CD4-positive, alpha-beta T cell (primary cell): ENCODE measurements around the gene FBRS. TPM values are rescaled to one million over a fixed set of nuclear protein-coding genes. Genes with fewer than 3 reads are reported as not detected.

ENCODE experiments used
- ATAC-seq: fragments of 200-7000 bp; cut with Tn5 transposase; one replicate; pipeline ENCODE4 v1.10.0; 2022; ENCODE audit warnings: mild to moderate bottlenecking; ENCODE audit not compliant: poor library complexity
- CTCF ChIA-PET: fragments of 350-600 bp; sonication (Branson Sonifier 250); formaldehyde crosslinking; loops from one replicate; lab custom pipeline; 2021; ENCODE audit warnings: antibody characterized with exemption, inconsistent platforms; lab: Charles Lee
- POLR2A ChIA-PET: fragments of 350-600 bp; sonication (Branson Sonifier 250); formaldehyde crosslinking; loops from one replicate; lab custom pipeline; 2021; ENCODE audit warnings: antibody characterized with exemption, inconsistent platforms; lab: Charles Lee
- DNase-seq, 14 experiments: peaks; one replicate each; pipeline ENCODE4 v3.0.0-alpha.2; 2013 to 2020; ENCODE audit warnings: mixed read lengths in 2 of 14
- H3K27ac ChIP-seq, 2 donors: one replicate each; pipeline versions ENCODE4 v1.5.1 to v1.7.0; 2013; ENCODE audit warnings: low read length in 2 of 2, low read depth in 1 of 2, mild to moderate bottlenecking in 1 of 2
- H3K27me3 ChIP-seq, 2 experiments: 1 replicate in 1 of 2; 2 replicates in 1 of 2; pipeline versions ENCODE4 v1.6.1 to v1.7.0; 2013; ENCODE audit warnings: low read length in 2 of 2, control low read depth in 1 of 2, mild to moderate bottlenecking in 1 of 2, moderate library complexity in 1 of 2; ENCODE audit not compliant: insufficient read depth in 2 of 2, control insufficient read depth in 1 of 2
- H3K36me3 ChIP-seq: one replicate; pipeline ENCODE4 v1.6.1; 2013; ENCODE audit warnings: low read length, control low read depth; ENCODE audit not compliant: insufficient read depth
- H3K4me1 ChIP-seq: one replicate; pipeline ENCODE4 v1.6.1; 2013; ENCODE audit warnings: low read length, control low read depth; ENCODE audit not compliant: insufficient read depth
- H3K4me3 ChIP-seq: one replicate; pipeline ENCODE4 v1.5.1; 2013; ENCODE audit warnings: mild to moderate bottlenecking, low read length, moderate library complexity
- H3K9me3 ChIP-seq, 2 experiments: 1 replicate in 1 of 2; 2 replicates in 1 of 2; pipeline versions ENCODE4 v1.6.1 to v1.7.0; 2013; ENCODE audit warnings: low read length in 2 of 2, mild to moderate bottlenecking in 2 of 2, control low read depth in 1 of 2, moderate library complexity in 1 of 2; ENCODE audit not compliant: control insufficient read depth in 1 of 2, insufficient read depth in 1 of 2
- H3K27ac Mint-ChIP-seq: one replicate; pipeline ENCODE4 v1.8.0; 2020; ENCODE audit warnings: mixed read lengths
- H3K27me3 Mint-ChIP-seq: one replicate; pipeline ENCODE4 v1.8.0; 2021; ENCODE audit warnings: mixed read lengths
- H3K36me3 Mint-ChIP-seq: one replicate; pipeline ENCODE4 v1.8.0; 2021; ENCODE audit warnings: low read depth, mixed read lengths
- H3K4me1 Mint-ChIP-seq: one replicate; pipeline ENCODE4 v1.8.0; 2021; ENCODE audit warnings: low read depth, mixed read lengths
- H3K4me3 Mint-ChIP-seq: one replicate; pipeline ENCODE4 v1.8.0; 2020; ENCODE audit warnings: mild to moderate bottlenecking, mixed read lengths
- H3K9me3 Mint-ChIP-seq: one replicate; pipeline ENCODE4 v1.8.0; 2020; ENCODE audit warnings: mixed read lengths
- intact Hi-C, 2 experiments: fragments of 100-400 bp; cut with DNase I in 1 of 2; cut with micrococcal nuclease in 1 of 2; formaldehyde crosslinking; loops; one replicate each; pipeline versions ENCODE4 v1.15.1 to v1.9.0; 2023 to 2025; cut with DNase I, micrococcal nuclease
- polyA plus RNA-seq, 2 donors: library from polyadenylated mRNA; unstranded; fragments of 120-200 nt; gene quantifications; one replicate each; pipeline ENCODE4 v1.2.1, GENCODE V29; 2013
- total RNA-seq, 174 experiments: library from RNA in 2 of 174; stranded (reverse) in 2 of 174; gene quantifications; one replicate each; pipeline ENCODE4 v1.2.3 and lab custom pipeline; 2021 to 2026
- TF ChIP-seq, protein P1 (sequence below): fragments of 200-600 bp; IDR thresholded peaks from one replicate; pipeline ENCODE4 v1.8.0; 2022; ENCODE audit warnings: antibody characterized with exemption, mild to moderate bottlenecking

FBRS gene
- 100 to 1,000 TPM; 162 to 163 TPM for total RNA-seq
- polyA plus RNA-seq (2013, experiment 1 of 2), result 72.2 TPM
- 84.0 TPM for polyA plus RNA-seq (2013, experiment 2 of 2)
- total RNA-seq (lab: John Stamatoyannopoulos, UW), result 45.4 to 308 (median 112) reads per million in 172 experiments

GRCh38 chr16:30657866-30658730 is at the start of gene FBRS:
Gene FBRS, plus strand, starts transcription at chr16:30658431. Its CDS starts 1,088 bp downstream, at chr16:30659519.
- intact Hi-C loops, result loop anchor here (1.0 to 5.0 kb wide), 7 partner anchors 8 to 795 kb away; partner anchors contain the start of genes PRR14 (in 2 of the 2), CDIPT (in 1 of the 2), DCTPP1 (in 1 of the 2) and MYL11 (in 1 of the 2)
- Mint-ChIP-seq H3K27me3 (no peaks in the 10 kb centered on the region), H3K9me3 (no peaks in the 10 kb centered on the region), H3K4me1 (peaks cover 44% of the 10 kb centered on the region), H3K27ac (peak within 1 kb of the TSS; percentile 99), H3K36me3 (peaks cover 74% of the 10 kb centered on the region), H3K4me3 (peak within 1 kb of the TSS; percentile 94)
- CTCF ChIA-PET, result interaction anchor here (1.0 to 4.7 kb wide), 9 partner anchors 8 to 123 kb away, joined by 3 to 53 read pairs (median 7); partner anchors contain the start of genes PHKG2, PRR14, ZNF689 and ZNF747
- H3K27me3 ChIP-seq, result no peaks in the 10 kb centered on the region
- POLR2A ChIA-PET, result interaction anchor here (0.6 to 4.6 kb wide), 51 partner anchors 8 to 732 kb away, joined by 3 to 88 read pairs (median 5); partner anchors contain the start of genes ALDOA, CORO1A, DCTPP1 and FUS
- TF ChIP-seq, protein P1, sequence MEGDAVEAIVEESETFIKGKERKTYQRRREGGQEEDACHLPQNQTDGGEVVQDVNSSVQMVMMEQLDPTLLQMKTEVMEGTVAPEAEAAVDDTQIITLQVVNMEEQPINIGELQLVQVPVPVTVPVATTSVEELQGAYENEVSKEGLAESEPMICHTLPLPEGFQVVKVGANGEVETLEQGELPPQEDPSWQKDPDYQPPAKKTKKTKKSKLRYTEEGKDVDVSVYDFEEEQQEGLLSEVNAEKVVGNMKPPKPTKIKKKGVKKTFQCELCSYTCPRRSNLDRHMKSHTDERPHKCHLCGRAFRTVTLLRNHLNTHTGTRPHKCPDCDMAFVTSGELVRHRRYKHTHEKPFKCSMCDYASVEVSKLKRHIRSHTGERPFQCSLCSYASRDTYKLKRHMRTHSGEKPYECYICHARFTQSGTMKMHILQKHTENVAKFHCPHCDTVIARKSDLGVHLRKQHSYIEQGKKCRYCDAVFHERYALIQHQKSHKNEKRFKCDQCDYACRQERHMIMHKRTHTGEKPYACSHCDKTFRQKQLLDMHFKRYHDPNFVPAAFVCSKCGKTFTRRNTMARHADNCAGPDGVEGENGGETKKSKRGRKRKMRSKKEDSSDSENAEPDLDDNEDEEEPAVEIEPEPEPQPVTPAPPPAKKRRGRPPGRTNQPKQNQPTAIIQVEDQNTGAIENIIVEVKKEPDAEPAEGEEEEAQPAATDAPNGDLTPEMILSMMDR, result peak; percentile 78
- peaks cover 51% of the 10 kb centered on the region for H3K4me1 ChIP-seq
- H3K27ac ChIP-seq, result peak within 1 kb of the TSS; percentile 99
- ATAC-seq, result peak; percentile 74
- H3K4me3 ChIP-seq, result peak within 1 kb of the TSS; percentile 93
- peak; percentile 99 to 100 (median 100) for DNase-seq
- no peaks in the 10 kb centered on the region for H3K9me3 ChIP-seq
- H3K36me3 ChIP-seq, result peaks cover 60% of the 10 kb centered on the region

DNA sequence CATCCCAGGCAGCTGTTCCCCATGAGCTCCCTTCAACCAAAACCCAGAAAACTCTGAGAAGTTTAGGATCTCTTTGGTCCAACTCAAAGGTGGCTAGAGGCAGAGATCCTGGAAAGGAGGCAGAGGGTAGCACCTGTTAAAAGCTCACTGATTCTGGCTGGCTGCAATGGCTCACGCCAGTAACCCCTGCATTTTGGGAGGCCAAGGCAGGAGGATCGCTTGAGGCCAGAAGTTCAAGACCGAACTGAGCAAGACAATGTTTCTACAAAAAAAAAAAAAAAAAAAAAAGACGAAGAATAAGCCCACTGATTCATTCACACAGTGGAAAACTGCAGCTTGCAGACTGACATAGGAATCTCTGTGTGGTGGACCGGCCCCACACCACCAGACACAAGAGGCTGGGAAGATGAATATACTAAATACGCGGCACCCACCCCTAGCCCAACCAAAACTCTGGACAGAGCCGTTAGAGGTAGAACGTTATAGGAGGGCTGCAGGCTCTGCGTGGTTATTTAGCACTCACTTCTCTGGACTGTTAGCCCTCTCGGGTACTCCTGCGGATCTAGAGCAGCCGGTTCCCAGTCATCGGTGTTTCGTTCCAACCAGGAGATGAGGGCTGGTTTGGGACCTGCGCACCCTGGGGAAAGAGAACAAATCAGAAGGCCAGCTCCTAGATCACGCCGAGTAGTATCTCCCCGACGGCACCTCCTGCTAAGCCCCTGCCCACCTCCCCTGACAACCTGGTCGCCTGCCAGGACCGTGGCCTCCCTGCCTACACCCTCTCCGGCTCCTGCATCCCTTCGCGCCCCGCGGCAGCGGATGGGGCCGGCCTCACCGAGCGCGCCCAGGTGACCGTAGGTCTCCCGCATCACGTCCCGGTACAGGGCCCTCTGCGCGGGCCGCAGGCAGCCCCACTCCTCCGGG is 49.0 kb upstream of the FBRS start:
- POLR2A ChIA-PET, result interaction anchor here (0.7 to 2.6 kb wide), 20 partner anchors 11 to 191 kb away, joined by 3 to 19 read pairs (median 6); partner anchors contain the start of genes DCTPP1, FBRS, PRR14 and ZNF688
- Histone ChIP-seq H3K27me3 (no peaks in the 10 kb centered on the region), H3K27ac (peak overlapping the region; percentile 86 to 89), H3K36me3 (peaks cover 21% of the 10 kb centered on the region), H3K9me3 (no peaks in the 10 kb centered on the region), H3K4me3 (peak overlapping the region; percentile 74), H3K4me1 (peaks cover 26% of the 10 kb centered on the region)
- Mint-ChIP-seq H3K36me3 (peaks cover 49% of the 10 kb centered on the region), H3K4me1 (peaks cover 23% of the 10 kb centered on the region), H3K9me3 (no peaks in the 10 kb centered on the region), H3K27me3 (no peaks in the 10 kb centered on the region), H3K27ac (peak overlapping the region; percentile 93), H3K4me3 (peak overlapping the region; percentile 91)
- intact Hi-C loops, result no loop called here
- TF ChIP-seq, protein P1, result no peak
- CTCF ChIA-PET, result interaction anchor here (1.1 to 2.4 kb wide), 9 partner anchors 11 to 200 kb away, joined by 3 to 11 read pairs (median 3); partner anchors contain the start of gene DCTPP1
- DNase-seq (peak in 11 of 14 experiments; percentile 14 to 60 (median 36)), ATAC-seq (peak; percentile 32)
